SKM-1 treated with dmso at 0.1 percent for 144 hours (cell line): ENCODE results near the gene MYLIP.

Source experiments
- DNase-seq: peaks from one replicate; lab custom pipeline; 2025; ENCODE audit not compliant: unreplicated experiment; lab: John Stamatoyannopoulos, UW

The MYLIP gene

GRCh38 chr6:16106991-16107787, 21.7 kb upstream of the MYLIP start:
- no peak for DNase-seq

- no peak for DNase-seq
Measured at GRCh38 chr6:16108419-16108818, 20.5 kb upstream of the MYLIP start.

- no peak for DNase-seq
Measured at GRCh38 chr6:16108921-16109658, 19.8 kb upstream of the MYLIP start.

GRCh38 chr6:16109659-16110305, 19.1 kb upstream of the MYLIP start:
- DNase-seq: peak; percentile 21

GRCh38 chr6:16118825-16119224, 10.1 kb upstream of the MYLIP start:
- no peak for DNase-seq

- DNase-seq: no peak
Measured at GRCh38 chr6:16121339-16121738, 7.5 kb upstream of the MYLIP start.

- no peak for DNase-seq
Measured at GRCh38 chr6:16122197-16122596, 6.7 kb upstream of the MYLIP start.

GRCh38 chr6:16124198-16125180, 4.4 kb upstream of the MYLIP start:
- DNase-seq: no peak

- DNase-seq: no peak
Measured at GRCh38 chr6:16126056-16126455, 2.8 kb upstream of the MYLIP start.

- no peak for DNase-seq
Measured at GRCh38 chr6:16126861-16127260, 2.0 kb upstream of the MYLIP start.

GRCh38 chr6:16127471-16127870, 1.4 kb upstream of the MYLIP start:
- no peak for DNase-seq

- DNase-seq: no peak
Measured at GRCh38 chr6:16129623-16130401, 926 bp downstream of the MYLIP start.

GRCh38 chr6:16130437-16130891, 1.6 kb downstream of the MYLIP start:
- DNase-seq: no peak

GRCh38 chr6:16130932-16131387, 2.1 kb downstream of the MYLIP start:
- DNase-seq: peak; percentile 97

GRCh38 chr6:16132909-16133308, 4.0 kb downstream of the MYLIP start:
- DNase-seq: no peak

- DNase-seq: no peak
Measured at GRCh38 chr6:16134430-16134829, 5.5 kb downstream of the MYLIP start.

- no peak for DNase-seq
Measured at GRCh38 chr6:16135066-16135465, 6.2 kb downstream of the MYLIP start.

- no peak for DNase-seq
Measured at GRCh38 chr6:16136091-16136490, 7.2 kb downstream of the MYLIP start.

- no peak for DNase-seq
Measured at GRCh38 chr6:16136621-16137450, 8.0 kb downstream of the MYLIP start.
